ENCODE data around the gene ZIC1.
A peak's percentile ranks its signal among the peaks of the same experiment; 100 is the strongest.

The ZIC1 gene

GRCh38 chr3:147409143-147410115 is at the start of gene ZIC1:
Gene ZIC1, plus strand, starts transcription at chr3:147409365. Its CDS starts 748 bp downstream, at chr3:147410113.
- peaks cover 94% of the 10 kb centered on the region for H3K27me3 Mint-ChIP-seq
- peaks cover 14% of the 10 kb centered on the region for H3K4me1 Mint-ChIP-seq
- CTCF ChIA-PET = no interaction called here
- peaks cover 12% of the 10 kb centered on the region for H3K9me3 Mint-ChIP-seq
- H3K4me3 Mint-ChIP-seq = peak within 1 kb of the TSS; percentile 52
- peak within 1 kb of the TSS; percentile 84 for H3K27ac Mint-ChIP-seq
- H3K36me3 Mint-ChIP-seq = peaks cover 29% of the 10 kb centered on the region
- no peak for DNase-seq

- H3K27ac Mint-ChIP-seq = no peak overlapping the region
- peaks cover 72% of the 10 kb centered on the region for H3K27me3 Mint-ChIP-seq
- no peaks in the 10 kb centered on the region for H3K4me1 Mint-ChIP-seq
- H3K4me3 Mint-ChIP-seq = no peak overlapping the region
- no peak for DNase-seq
- H3K36me3 Mint-ChIP-seq = peaks cover 1% of the 10 kb centered on the region
- CTCF ChIA-PET = interaction anchor here (0.8 kb wide), 1 partner anchor 34 kb away, joined by 3 read pairs; no protein-coding TSS in a partner anchor
- H3K9me3 Mint-ChIP-seq = no peaks in the 10 kb centered on the region
Observed at GRCh38 chr3:147360051-147360439, 49.1 kb upstream of the ZIC1 start.

GRCh38 chr3:147360646-147361453 is 48.3 kb upstream of the ZIC1 start:
- peaks cover 1% of the 10 kb centered on the region for H3K36me3 Mint-ChIP-seq

GRCh38 chr3:147361454-147362420 is 47.4 kb upstream of the ZIC1 start:
- Mint-ChIP-seq H3K27ac (no peak overlapping the region), H3K27me3 (peaks cover 57% of the 10 kb centered on the region), H3K9me3 (no peaks in the 10 kb centered on the region), H3K4me3 (no peak overlapping the region), H3K36me3 (peaks cover 1% of the 10 kb centered on the region), H3K4me1 (no peaks in the 10 kb centered on the region)
- peak; percentile 51 for DNase-seq
- CTCF ChIA-PET = no interaction called here

More at GRCh38 chr3:147360646-147361453, 48.3 kb upstream of the ZIC1 start:
- no peak overlapping the region for H3K4me3 Mint-ChIP-seq
- no peak overlapping the region for H3K27ac Mint-ChIP-seq
- no peaks in the 10 kb centered on the region for H3K9me3 Mint-ChIP-seq
- no peaks in the 10 kb centered on the region for H3K4me1 Mint-ChIP-seq
- no peak for DNase-seq
- H3K27me3 Mint-ChIP-seq = peaks cover 66% of the 10 kb centered on the region
- CTCF ChIA-PET = interaction anchor here (0.8 kb wide), 1 partner anchor 33 kb away, joined by 3 read pairs; no protein-coding TSS in a partner anchor

- H3K9me3 Mint-ChIP-seq = no peaks in the 10 kb centered on the region
Observed at GRCh38 chr3:147364771-147365170, 44.4 kb upstream of the ZIC1 start.

GRCh38 chr3:147365196-147366115 is 43.7 kb upstream of the ZIC1 start:
- H3K27ac Mint-ChIP-seq = no peak overlapping the region
- peaks cover 1% of the 10 kb centered on the region for H3K36me3 Mint-ChIP-seq
- no peaks in the 10 kb centered on the region for H3K9me3 Mint-ChIP-seq
- CTCF ChIA-PET = no interaction called here
- H3K4me1 Mint-ChIP-seq = no peaks in the 10 kb centered on the region
- DNase-seq = no peak
- no peak overlapping the region for H3K4me3 Mint-ChIP-seq
- peaks cover 50% of the 10 kb centered on the region for H3K27me3 Mint-ChIP-seq

More at GRCh38 chr3:147364771-147365170, 44.4 kb upstream of the ZIC1 start:
- no peak overlapping the region for H3K4me3 Mint-ChIP-seq
- CTCF ChIA-PET = no interaction called here
- no peak for DNase-seq
- H3K27me3 Mint-ChIP-seq = peaks cover 50% of the 10 kb centered on the region
- peaks cover 1% of the 10 kb centered on the region for H3K36me3 Mint-ChIP-seq
- H3K4me1 Mint-ChIP-seq = no peaks in the 10 kb centered on the region
- no peak overlapping the region for H3K27ac Mint-ChIP-seq

- no peaks in the 10 kb centered on the region for H3K4me1 Mint-ChIP-seq
- H3K9me3 Mint-ChIP-seq = no peaks in the 10 kb centered on the region
- no peak overlapping the region for H3K4me3 Mint-ChIP-seq
- no peak overlapping the region for H3K27ac Mint-ChIP-seq
- no peaks in the 10 kb centered on the region for H3K36me3 Mint-ChIP-seq
- no peak for DNase-seq
- CTCF ChIA-PET = no interaction called here
- peaks cover 57% of the 10 kb centered on the region for H3K27me3 Mint-ChIP-seq
Observed at GRCh38 chr3:147367676-147368075, 41.5 kb upstream of the ZIC1 start.

- Mint-ChIP-seq H3K4me3 (no peak overlapping the region), H3K27ac (no peak overlapping the region), H3K4me1 (no peaks in the 10 kb centered on the region), H3K27me3 (peaks cover 62% of the 10 kb centered on the region), H3K36me3 (no peaks in the 10 kb centered on the region), H3K9me3 (no peaks in the 10 kb centered on the region)
- no peak for DNase-seq
- CTCF ChIA-PET = no interaction called here
Observed at GRCh38 chr3:147368151-147368550, 41.0 kb upstream of the ZIC1 start.

- CTCF ChIA-PET = no interaction called here
- no peaks in the 10 kb centered on the region for H3K4me1 Mint-ChIP-seq
- DNase-seq = no peak
- no peaks in the 10 kb centered on the region for H3K9me3 Mint-ChIP-seq
- no peak overlapping the region for H3K4me3 Mint-ChIP-seq
- no peak overlapping the region for H3K27ac Mint-ChIP-seq
- peaks cover 67% of the 10 kb centered on the region for H3K27me3 Mint-ChIP-seq
- H3K36me3 Mint-ChIP-seq = no peaks in the 10 kb centered on the region
Observed at GRCh38 chr3:147368561-147369221, 40.5 kb upstream of the ZIC1 start.

GRCh38 chr3:147369231-147369630 is 39.9 kb upstream of the ZIC1 start:
- no peaks in the 10 kb centered on the region for H3K36me3 Mint-ChIP-seq

GRCh38 chr3:147369661-147370123 is 39.5 kb upstream of the ZIC1 start:
- H3K36me3 Mint-ChIP-seq = no peaks in the 10 kb centered on the region
- no peak overlapping the region for H3K27ac Mint-ChIP-seq
- no peaks in the 10 kb centered on the region for H3K9me3 Mint-ChIP-seq
- CTCF ChIA-PET = no interaction called here
- H3K4me1 Mint-ChIP-seq = no peaks in the 10 kb centered on the region
- no peak overlapping the region for H3K4me3 Mint-ChIP-seq
- peaks cover 68% of the 10 kb centered on the region for H3K27me3 Mint-ChIP-seq
- no peak for DNase-seq

More at GRCh38 chr3:147369231-147369630, 39.9 kb upstream of the ZIC1 start:
- no peak overlapping the region for H3K27ac Mint-ChIP-seq
- H3K9me3 Mint-ChIP-seq = no peaks in the 10 kb centered on the region
- H3K4me1 Mint-ChIP-seq = no peaks in the 10 kb centered on the region
- DNase-seq = no peak
- H3K4me3 Mint-ChIP-seq = no peak overlapping the region
- peaks cover 69% of the 10 kb centered on the region for H3K27me3 Mint-ChIP-seq
- CTCF ChIA-PET = no interaction called here

GRCh38 chr3:147370349-147370748 is 38.8 kb upstream of the ZIC1 start:
- H3K4me1 Mint-ChIP-seq = no peaks in the 10 kb centered on the region
- no peaks in the 10 kb centered on the region for H3K36me3 Mint-ChIP-seq
- DNase-seq = no peak
- no peak overlapping the region for H3K4me3 Mint-ChIP-seq
- CTCF ChIA-PET = no interaction called here
- H3K9me3 Mint-ChIP-seq = no peaks in the 10 kb centered on the region
- H3K27me3 Mint-ChIP-seq = peaks cover 70% of the 10 kb centered on the region
- H3K27ac Mint-ChIP-seq = no peak overlapping the region
